Transverse colon (tissue), 4 donors: Measurements from ENCODE around the gene TRAPPC2L. TPM values are rescaled to one million over a fixed set of nuclear protein-coding genes. Genes with fewer than 3 reads are reported as not detected.

ENCODE experiments used
- DNase-seq: peaks from one replicate; pipeline ENCODE4 v3.0.0-alpha.2; 2019
- H3K27ac ChIP-seq, 4 donors: fragments of 200-600 bp; sonication (generic); 2 replicates each; pipeline ENCODE4 v1.5.1; 2016 to 2018; ENCODE audit warnings: inconsistent platforms in 4 of 4
- H3K27me3 ChIP-seq: fragments of 200-600 bp; sonication (generic); 2 replicates; pipeline ENCODE4 v1.5.1; 2017; ENCODE audit warnings: inconsistent platforms
- H3K36me3 ChIP-seq, 4 donors: fragments of 200-600 bp; sonication (generic); 2 replicates each; pipeline ENCODE4 v1.5.1; 2017 to 2019; ENCODE audit warnings: inconsistent platforms in 4 of 4
- H3K4me1 ChIP-seq, 4 donors: fragments of 200-600 bp; sonication (generic); 2 replicates each; pipeline ENCODE4 v1.5.1; 2017 to 2020; ENCODE audit warnings: inconsistent platforms in 4 of 4
- H3K4me3 ChIP-seq, 4 donors: fragments of 200-600 bp; sonication (generic); 1 replicate in 1 of 4; 2 replicates in 3 of 4; pipeline versions ENCODE4 v1.5.1 to v1.6.1; 2017 to 2019; ENCODE audit warnings: inconsistent platforms in 4 of 4
- H3K9me3 ChIP-seq, 2 donors: fragments of 200-600 bp; sonication (generic); 2 replicates each; pipeline ENCODE4 v1.5.1; 2017 to 2019; ENCODE audit warnings: inconsistent platforms in 2 of 2
- CTCF ChIP-seq, 5 experiments: fragments of 200-600 bp in 3 of 5; fragments of 450-650 bp in 2 of 5; sonication (generic) in 3 of 5; IDR thresholded peaks; 1 replicate in 2 of 5; 2 replicates in 3 of 5; pipeline ENCODE4 v1.5.1; 2016 to 2017; ENCODE audit warnings: antibody characterized with exemption in 5 of 5, inconsistent platforms in 3 of 5, mild to moderate bottlenecking in 2 of 5, moderate library complexity in 1 of 5
- EP300 ChIP-seq: sonication (generic); formaldehyde crosslinking; IDR thresholded peaks from one replicate; pipeline ENCODE4 v1.6.1; 2017; ENCODE audit warnings: antibody characterized with exemption, low read depth
- POLR2A ChIP-seq: fragments of 450-650 bp; IDR thresholded peaks from one replicate; pipeline ENCODE4 v1.6.1; 2016; ENCODE audit warnings: antibody characterized with exemption, mild to moderate bottlenecking, moderate library complexity
- POLR2AphosphoS5 ChIP-seq, 3 donors: sonication (generic); formaldehyde crosslinking; IDR thresholded peaks; one replicate each; pipeline ENCODE4 v1.6.1; 2016; ENCODE audit warnings: antibody characterized with exemption in 3 of 3
- WGBS, 2 donors: methylation state at CpG; one replicate each; pipeline ENCODE4 v1.1.5; 2018; ENCODE audit warnings: low coverage in 1 of 2; 5-methylcytosine and 5-hydroxymethylcytosine counted together
- in situ Hi-C, 4 donors: fragments of 200-750 bp; cut with MboI; loops; one replicate each; pipeline versions ENCODE4 v1.15.0 to v1.15.1; 2017; ENCODE audit warnings: low sequenced_read_pairs in 3 of 4, low pct_ligation_motif_present in 1 of 4, low pct_unique_long_range_greater_than_20kb in 1 of 4
- intact Hi-C: fragments of 100-400 bp; cut with DNase I; formaldehyde crosslinking; loops from one replicate; pipeline ENCODE4 v1.15.1; 2023; ENCODE audit warnings: low total_unique reads
- total RNA-seq, 4 donors: library from RNA; depleted of rRNA; stranded (reverse); fragments of >200 nt; gene quantifications; one replicate each; pipeline ENCODE4 v1.1.0, GENCODE V29; 2016

Gene TRAPPC2L
- total RNA-seq, 4 donors from 2014 or later = 9.8 to 34.4 (median 19.7) TPM

GRCh38 chr16:88840600-88841215 is 16.2 kb upstream of the TRAPPC2L start:
- 91 to 93% methylated on average over 7 to 30 of the region's 30 CpGs for WGBS, 2 donors
- Histone ChIP-seq H3K4me1 (no peaks in the 10 kb centered on the region), H3K27ac (no peak overlapping the region), H3K27me3 (no peaks in the 10 kb centered on the region), H3K4me3 (no peak overlapping the region), H3K36me3 (peaks cover 0 to 13% (median 4%) of the 10 kb centered on the region in 4 donors), H3K9me3 (no peaks in the 10 kb centered on the region)
- no peak for DNase-seq
- no peak for TF ChIP-seq EP300
- intact Hi-C loops (no loop called here), in situ Hi-C loops (no loop called here)

- Histone ChIP-seq H3K27me3 (no peaks in the 10 kb centered on the region), H3K36me3 (peaks cover 0 to 13% (median 4%) of the 10 kb centered on the region in 4 donors), H3K27ac (no peak overlapping the region), H3K4me1 (no peaks in the 10 kb centered on the region), H3K9me3 (no peaks in the 10 kb centered on the region), H3K4me3 (no peak overlapping the region)
- WGBS, 2 donors = 89 to 96% methylated on average over 5 to 35 of the region's 40 CpGs
- intact Hi-C loops (no loop called here), in situ Hi-C loops (no loop called here)
- TF ChIP-seq CTCF (IDR thresholded peaks at IDR 0.05) = no peak
- no peak for TF ChIP-seq EP300
- no peak for TF ChIP-seq POLR2A
- no peak for TF ChIP-seq POLR2AphosphoS5 (IDR thresholded peaks at IDR 0.05)
- DNase-seq = no peak
These were observed 15.2 kb upstream of the TRAPPC2L start for GRCh38 chr16:88841521-88842307.

GRCh38 chr16:88842308-88842756 is 14.6 kb upstream of the TRAPPC2L start:
- intact Hi-C loops = no loop called here
- WGBS, 2 donors = 96 to 100% methylated on average over 1 to 15 of the region's 15 CpGs
- Histone ChIP-seq H3K36me3 (peaks cover 0 to 13% (median 4%) of the 10 kb centered on the region in 4 donors), H3K4me3 (no peak overlapping the region), H3K27ac (no peak overlapping the region), H3K4me1 (no peaks in the 10 kb centered on the region), H3K27me3 (no peaks in the 10 kb centered on the region), H3K9me3 (no peaks in the 10 kb centered on the region)
- in situ Hi-C loops = no loop called here
- DNase-seq = no peak
- TF ChIP-seq EP300 = no peak
- no peak for TF ChIP-seq POLR2AphosphoS5 (IDR thresholded peaks at IDR 0.05)
- no peak for TF ChIP-seq POLR2A
- no peak for TF ChIP-seq CTCF (IDR thresholded peaks at IDR 0.05)

- WGBS, 2 donors = 97% methylated on average over 21 of the region's 25 CpGs; no CpG with 5 or more reads in 1 of the 2 donors
- Histone ChIP-seq H3K9me3 (no peaks in the 10 kb centered on the region), H3K36me3 (peaks cover 0 to 13% (median 4%) of the 10 kb centered on the region in 4 donors), H3K4me3 (no peak overlapping the region), H3K27ac (no peak overlapping the region), H3K4me1 (no peaks in the 10 kb centered on the region), H3K27me3 (no peaks in the 10 kb centered on the region)
- no peak for DNase-seq
- in situ Hi-C loops = no loop called here
- TF ChIP-seq CTCF (IDR thresholded peaks at IDR 0.05) = no peak
- TF ChIP-seq EP300 = no peak
- TF ChIP-seq POLR2AphosphoS5 (IDR thresholded peaks at IDR 0.05) = no peak
- TF ChIP-seq POLR2A = no peak
- intact Hi-C loops = no loop called here
These were observed 14.1 kb upstream of the TRAPPC2L start for GRCh38 chr16:88842806-88843205.
